Suppressor macrophage treated with lipopolysaccharide for 4 hours (primary cell): Measurements from ENCODE around the gene AUNIP.

ENCODE experiments used
- DNase-seq: peaks from one replicate; pipeline ENCODE4 v3.0.0-alpha.2; 2020

AUNIP gene

GRCh38 chr1:25858906-25859789, at the start of gene AUNIP:
AUNIP (minus strand) TSS chr1:25859457; CDS start chr1:25859357, 100 bp downstream.
- peak; percentile 98 for DNase-seq

GRCh38 chr1:25909040-25909439, 49.8 kb upstream of the AUNIP start:
- DNase-seq, result no peak

GRCh38 chr1:25908161-25908560, 48.9 kb upstream of the AUNIP start:
- no peak for DNase-seq

GRCh38 chr1:25907601-25908000, 48.3 kb upstream of the AUNIP start:
- no peak for DNase-seq

GRCh38 chr1:25906644-25907300, 47.5 kb upstream of the AUNIP start:
- no peak for DNase-seq

- DNase-seq, result peak; percentile 75
Measured at GRCh38 chr1:25905680-25906643, 46.7 kb upstream of the AUNIP start, which contains the start of gene STMN1. STMN1 (minus strand) TSS chr1:25906419; CDS start chr1:25904676, 1,743 bp downstream.

- DNase-seq, result peak; percentile 93
Measured at GRCh38 chr1:25904943-25905679, 45.9 kb upstream of the AUNIP start.

- DNase-seq, result no peak
Measured at GRCh38 chr1:25903986-25904385, 44.7 kb upstream of the AUNIP start.

GRCh38 chr1:25902462-25902861, 43.2 kb upstream of the AUNIP start:
- DNase-seq, result no peak

- no peak for DNase-seq
Measured at GRCh38 chr1:25900219-25900618, 41.0 kb upstream of the AUNIP start.

GRCh38 chr1:25899792-25900191, 40.5 kb upstream of the AUNIP start:
- no peak for DNase-seq

- no peak for DNase-seq
Measured at GRCh38 chr1:25898223-25899015, 39.2 kb upstream of the AUNIP start.

- no peak for DNase-seq
Measured at GRCh38 chr1:25897754-25898153, 38.5 kb upstream of the AUNIP start.

- DNase-seq, result no peak
Measured at GRCh38 chr1:25896266-25896665, 37.0 kb upstream of the AUNIP start.

GRCh38 chr1:25895365-25895990, 36.2 kb upstream of the AUNIP start:
- peak; percentile 95 for DNase-seq

GRCh38 chr1:25893116-25893515, 33.9 kb upstream of the AUNIP start:
- no peak for DNase-seq

- DNase-seq, result no peak
Measured at GRCh38 chr1:25891606-25892005, 32.3 kb upstream of the AUNIP start.

- DNase-seq, result no peak
Measured at GRCh38 chr1:25890239-25891034, 31.2 kb upstream of the AUNIP start.

- no peak for DNase-seq
Measured at GRCh38 chr1:25889470-25889869, 30.2 kb upstream of the AUNIP start.

- no peak for DNase-seq
Measured at GRCh38 chr1:25888426-25888987, 29.2 kb upstream of the AUNIP start.
